HG03575 (cell line): Measurements from ENCODE around the gene HBA1.
"Not testable (repeated sequence)": the region's sequence is repeated elsewhere in the genome, so short reads cannot be mapped to it uniquely, and the experiment has no call there.

ENCODE experiments used
- ATAC-seq: cut with Tn5 transposase; IDR thresholded peaks from one replicate; pipeline ENCODE4 v1.9.1; 2021; ENCODE audit not compliant: unreplicated experiment, insufficient number of reproducible peaks, low FRiP score; ENCODE audit errors: extremely low read depth

The HBA1 gene

GRCh38 chr16:176477-177382 lies at the start of gene HBA1:
Gene HBA1, plus strand, starts transcription at chr16:176680. Its CDS starts 37 bp downstream, at chr16:176717.
- ATAC-seq: not testable (repeated sequence)

- no peak for ATAC-seq
Measured at GRCh38 chr16:129075-129474, 47.4 kb upstream of the HBA1 start.

GRCh38 chr16:130533-131173 lies 45.8 kb upstream of the HBA1 start:
- no peak for ATAC-seq

- ATAC-seq: no peak
Measured at GRCh38 chr16:132120-132519, 44.4 kb upstream of the HBA1 start.

GRCh38 chr16:133716-134115 lies 42.8 kb upstream of the HBA1 start:
- ATAC-seq: no peak

- no peak for ATAC-seq
Measured at GRCh38 chr16:138049-138417, 38.4 kb upstream of the HBA1 start.

- ATAC-seq: no peak
Measured at GRCh38 chr16:140175-140857, 36.2 kb upstream of the HBA1 start.

- no peak for ATAC-seq
Measured at GRCh38 chr16:142405-142967, 34.0 kb upstream of the HBA1 start.

GRCh38 chr16:143047-143446 lies 33.4 kb upstream of the HBA1 start:
- no peak for ATAC-seq

- ATAC-seq: no peak
Measured at GRCh38 chr16:143456-143855, 33.0 kb upstream of the HBA1 start.

- no peak for ATAC-seq
Measured at GRCh38 chr16:144797-145252, 31.7 kb upstream of the HBA1 start.

- ATAC-seq: no peak
Measured at GRCh38 chr16:146646-147045, 29.8 kb upstream of the HBA1 start.

- ATAC-seq: no peak
Measured at GRCh38 chr16:149024-149660, 27.3 kb upstream of the HBA1 start.

GRCh38 chr16:152141-153128 lies 24.0 kb upstream of the HBA1 start, which contains the start of gene HBZ:
Gene HBZ, plus strand, starts transcription at chr16:152644. Its CDS starts 266 bp downstream, at chr16:152910.
- ATAC-seq: no peak

GRCh38 chr16:153129-153521 lies 23.4 kb upstream of the HBA1 start:
- not testable (repeated sequence) for ATAC-seq

- ATAC-seq: not testable (repeated sequence)
Measured at GRCh38 chr16:153550-154216, 22.8 kb upstream of the HBA1 start.
